NT2/D1 (cell line): ENCODE data around the gene KNG1.
A peak's percentile ranks its signal among the peaks of the same experiment; 100 is the strongest.

Experiments used
- DNase-seq: peaks from one replicate; pipeline ENCODE4 v3.0.0-alpha.2; 2011; ENCODE audit warnings: low read depth, low spot score
- H3K27me3 ChIP-seq: 2 replicates; pipeline ENCODE4 v1.6.0; 2011; ENCODE audit warnings: mild to moderate bottlenecking; ENCODE audit not compliant: insufficient read length, insufficient read depth
- H3K36me3 ChIP-seq: 2 replicates; pipeline ENCODE4 v1.6.1; 2011; ENCODE audit warnings: mild to moderate bottlenecking, low read length, mixed read lengths; ENCODE audit not compliant: insufficient read depth, insufficient read length
- H3K4me1 ChIP-seq: 2 replicates; pipeline ENCODE4 v1.5.1; 2011; ENCODE audit not compliant: insufficient read depth, insufficient read length
- H3K4me3 ChIP-seq: 2 replicates; pipeline ENCODE4 v1.5.1; 2011; ENCODE audit warnings: low read depth; ENCODE audit not compliant: insufficient read length
- H3K9ac ChIP-seq: 2 replicates; pipeline ENCODE4 v1.6.0; 2011; ENCODE audit warnings: low read depth; ENCODE audit not compliant: insufficient read length
- H3K9me3 ChIP-seq: 2 replicates; pipeline ENCODE4 v1.5.1; 2011; ENCODE audit warnings: mild to moderate bottlenecking, low read length; ENCODE audit not compliant: insufficient read depth
- SUZ12 ChIP-seq: IDR thresholded peaks from 2 replicates; pipeline ENCODE4 v1.6.1; 2011; ENCODE audit not compliant: insufficient read length, insufficient read depth; ENCODE audit errors: extremely low read depth
- YY1 ChIP-seq: IDR thresholded peaks from 2 replicates; pipeline ENCODE4 v1.6.1; 2011; ENCODE audit not compliant: insufficient read length, insufficient read depth
- ZNF274 ChIP-seq: IDR thresholded peaks from 2 replicates; pipeline ENCODE4 v1.6.1; 2011; ENCODE audit warnings: mild to moderate bottlenecking, low read depth, low read length

The KNG1 gene

GRCh38 chr3:186783058-186783730, 66.0 kb downstream of the KNG1 start, which contains the start of gene EIF4A2:
EIF4A2 (plus strand) TSS chr3:186783577; CDS start chr3:186783611, 34 bp downstream.
- TF ChIP-seq SUZ12 = no peak
- TF ChIP-seq ZNF274 = no peak
- TF ChIP-seq YY1 = no peak
- no peaks in the 10 kb centered on the region for H3K27me3 ChIP-seq
- H3K9ac ChIP-seq = peak within 1 kb of the TSS; percentile 100
- no peaks in the 10 kb centered on the region for H3K9me3 ChIP-seq
- peak; percentile 86 for DNase-seq
- peaks cover 48% of the 10 kb centered on the region for H3K36me3 ChIP-seq
- H3K4me1 ChIP-seq = no peaks in the 10 kb centered on the region
- H3K4me3 ChIP-seq = peak within 1 kb of the TSS; percentile 99

GRCh38 chr3:186783731-186784515, 66.8 kb downstream of the KNG1 start:
- H3K9ac ChIP-seq = peak overlapping the region; percentile 100
- DNase-seq = no peak
- peaks cover 55% of the 10 kb centered on the region for H3K36me3 ChIP-seq

DNA sequence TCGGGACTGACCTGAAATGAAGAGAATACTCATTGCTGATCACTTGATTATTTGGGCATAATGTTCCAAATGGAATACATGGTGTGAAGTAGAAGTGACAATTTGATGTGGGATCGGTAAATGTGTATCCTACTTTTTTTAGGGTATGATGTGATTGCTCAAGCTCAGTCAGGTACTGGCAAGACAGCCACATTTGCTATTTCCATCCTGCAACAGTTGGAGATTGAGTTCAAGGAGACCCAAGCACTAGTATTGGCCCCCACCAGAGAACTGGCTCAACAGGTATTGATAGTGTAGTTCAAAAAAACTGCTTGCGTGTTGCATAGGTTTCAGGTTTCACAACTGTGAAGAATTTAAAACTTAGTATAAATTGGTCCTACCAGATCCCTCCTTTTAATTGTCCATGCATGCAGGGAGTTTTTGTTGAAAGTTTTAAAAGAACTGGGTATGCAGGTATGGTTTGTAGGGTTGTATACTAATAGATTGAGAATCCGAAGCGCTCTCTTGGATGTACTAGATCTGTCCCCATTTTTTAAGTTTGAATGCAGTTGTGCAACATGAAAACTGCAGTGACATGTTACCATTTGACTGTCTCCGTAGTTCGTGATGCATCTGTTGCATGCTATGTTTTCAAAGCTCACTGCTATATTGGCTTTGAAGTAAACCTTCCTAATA, 67.8 kb downstream of the KNG1 start:
- H3K4me1 ChIP-seq = no peaks in the 10 kb centered on the region
- TF ChIP-seq ZNF274 (no peak), YY1 (no peak), SUZ12 (no peak)
- H3K4me3 ChIP-seq = peak overlapping the region; percentile 99
- no peaks in the 10 kb centered on the region for H3K9me3 ChIP-seq
- H3K9ac ChIP-seq = peak overlapping the region; percentile 100
- DNase-seq = no peak
- peaks cover 63% of the 10 kb centered on the region for H3K36me3 ChIP-seq
- no peaks in the 10 kb centered on the region for H3K27me3 ChIP-seq

More at GRCh38 chr3:186783731-186784515, 66.8 kb downstream of the KNG1 start:
- no peaks in the 10 kb centered on the region for H3K27me3 ChIP-seq
- no peaks in the 10 kb centered on the region for H3K9me3 ChIP-seq
- H3K4me3 ChIP-seq = peak overlapping the region; percentile 99
- TF ChIP-seq SUZ12 (no peak), YY1 (no peak), ZNF274 (no peak)
- no peaks in the 10 kb centered on the region for H3K4me1 ChIP-seq

DNA sequence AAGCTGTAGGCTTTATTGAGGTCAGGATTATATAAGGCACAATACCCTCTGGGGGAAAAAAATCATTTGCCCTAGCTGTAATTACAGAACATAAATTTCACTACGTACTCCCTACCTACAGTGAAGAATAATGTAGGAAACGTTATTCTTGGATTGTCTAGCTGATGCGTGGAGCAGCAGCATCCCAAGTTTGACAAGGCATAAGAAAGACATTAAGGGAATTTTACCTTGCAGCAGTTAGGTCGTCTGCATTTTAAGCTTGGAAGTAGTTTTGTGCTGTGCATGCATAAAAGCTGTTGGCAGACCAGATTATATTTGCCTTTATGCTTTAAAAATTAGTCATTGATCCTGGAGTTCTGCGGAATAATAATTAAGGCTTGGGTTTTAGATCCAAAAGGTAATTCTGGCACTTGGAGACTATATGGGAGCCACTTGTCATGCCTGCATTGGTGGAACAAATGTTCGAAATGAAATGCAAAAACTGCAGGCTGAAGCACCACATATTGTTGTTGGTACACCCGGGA, 68.4 kb downstream of the KNG1 start:
- no peaks in the 10 kb centered on the region for H3K27me3 ChIP-seq
- H3K9ac ChIP-seq = peak overlapping the region; percentile 100
- TF ChIP-seq ZNF274 (no peak), YY1 (no peak), SUZ12 (no peak)
- H3K4me1 ChIP-seq = no peaks in the 10 kb centered on the region
- H3K9me3 ChIP-seq = no peaks in the 10 kb centered on the region
- H3K4me3 ChIP-seq = peak overlapping the region; percentile 99
- no peak for DNase-seq
- H3K36me3 ChIP-seq = peaks cover 66% of the 10 kb centered on the region

DNA sequence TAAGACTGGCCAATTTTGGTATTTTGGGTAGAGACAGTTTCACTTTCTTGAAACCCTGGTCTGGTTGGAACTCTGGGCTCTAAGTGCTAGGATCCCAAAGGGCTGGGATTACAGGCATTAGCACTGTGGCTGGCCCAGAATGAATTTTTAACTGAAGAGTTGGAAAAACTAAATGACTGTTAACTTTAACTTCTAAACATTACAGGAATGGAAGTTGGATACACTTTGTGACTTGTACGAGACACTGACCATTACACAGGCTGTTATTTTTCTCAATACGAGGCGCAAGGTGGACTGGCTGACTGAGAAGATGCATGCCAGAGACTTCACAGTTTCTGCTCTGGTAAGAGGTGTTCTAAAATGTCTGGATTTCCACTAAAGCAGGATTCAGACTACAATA, 69.8 kb downstream of the KNG1 start:
- Histone ChIP-seq H3K9ac (peak overlapping the region; percentile 100), H3K27me3 (no peaks in the 10 kb centered on the region), H3K4me1 (no peaks in the 10 kb centered on the region), H3K36me3 (peaks cover 80% of the 10 kb centered on the region), H3K9me3 (no peaks in the 10 kb centered on the region), H3K4me3 (peak overlapping the region; percentile 99)
- TF ChIP-seq YY1 = no peak
- TF ChIP-seq SUZ12 = no peak
- TF ChIP-seq ZNF274 = no peak
- no peak for DNase-seq

DNA sequence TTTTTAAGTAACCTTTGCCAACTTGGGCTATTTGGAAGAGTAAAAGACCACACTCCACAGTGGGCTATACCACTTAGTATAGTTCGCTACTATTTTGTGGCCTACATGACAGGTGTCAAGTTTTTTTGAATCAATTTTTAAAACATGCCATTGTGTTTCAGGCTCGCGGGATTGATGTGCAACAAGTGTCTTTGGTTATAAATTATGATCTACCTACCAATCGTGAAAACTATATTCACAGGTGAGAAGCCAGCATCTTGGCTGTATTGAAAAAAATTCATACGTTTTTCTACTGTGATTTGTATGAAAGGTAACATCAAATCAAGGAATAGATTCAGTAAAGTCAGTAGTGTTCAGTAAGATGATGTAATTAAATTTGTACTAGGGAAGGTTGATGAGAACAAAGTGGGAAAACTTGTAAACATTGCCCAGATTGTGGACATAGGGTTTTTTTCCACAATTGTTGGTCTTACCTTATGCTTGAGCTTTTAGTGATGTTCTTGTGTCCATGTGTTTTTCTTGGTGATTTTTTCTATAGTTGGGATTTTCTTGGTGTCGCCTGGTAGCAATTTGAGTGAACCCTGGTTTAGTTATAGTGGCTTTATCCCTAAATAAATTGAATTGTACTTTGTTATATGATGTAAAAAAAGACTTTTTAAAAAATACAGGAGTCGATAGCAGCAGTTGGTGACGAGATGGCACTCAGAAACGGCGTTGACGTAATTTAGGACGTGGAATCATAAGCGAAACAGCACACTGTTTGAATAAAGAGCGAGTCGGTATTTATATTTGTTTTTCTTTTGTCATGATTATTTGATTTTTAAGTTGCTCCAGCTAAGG, 70.7 kb downstream of the KNG1 start:
- Histone ChIP-seq H3K9me3 (no peaks in the 10 kb centered on the region), H3K9ac (no peak overlapping the region), H3K36me3 (peaks cover 89% of the 10 kb centered on the region), H3K4me3 (no peak overlapping the region), H3K4me1 (no peaks in the 10 kb centered on the region), H3K27me3 (no peaks in the 10 kb centered on the region)
- no peak for DNase-seq
- TF ChIP-seq SUZ12 (no peak), ZNF274 (no peak), YY1 (no peak)
